GM19372 (cell line): ENCODE results near the gene VAV2.
"Not testable (repeated sequence)": the region's sequence is repeated elsewhere in the genome, so short reads cannot be mapped to it uniquely, and the experiment has no call there.

Experiments
- ATAC-seq: cut with Tn5 transposase; IDR thresholded peaks from one replicate; pipeline ENCODE4 v1.9.1; 2021; ENCODE audit warnings: mild to moderate bottlenecking, low read depth, moderate library complexity; ENCODE audit not compliant: unreplicated experiment

Gene VAV2

GRCh38 chr9:133779081-133779480 is 213.0 kb downstream of the VAV2 start:
- ATAC-seq, result no peak

DNA sequence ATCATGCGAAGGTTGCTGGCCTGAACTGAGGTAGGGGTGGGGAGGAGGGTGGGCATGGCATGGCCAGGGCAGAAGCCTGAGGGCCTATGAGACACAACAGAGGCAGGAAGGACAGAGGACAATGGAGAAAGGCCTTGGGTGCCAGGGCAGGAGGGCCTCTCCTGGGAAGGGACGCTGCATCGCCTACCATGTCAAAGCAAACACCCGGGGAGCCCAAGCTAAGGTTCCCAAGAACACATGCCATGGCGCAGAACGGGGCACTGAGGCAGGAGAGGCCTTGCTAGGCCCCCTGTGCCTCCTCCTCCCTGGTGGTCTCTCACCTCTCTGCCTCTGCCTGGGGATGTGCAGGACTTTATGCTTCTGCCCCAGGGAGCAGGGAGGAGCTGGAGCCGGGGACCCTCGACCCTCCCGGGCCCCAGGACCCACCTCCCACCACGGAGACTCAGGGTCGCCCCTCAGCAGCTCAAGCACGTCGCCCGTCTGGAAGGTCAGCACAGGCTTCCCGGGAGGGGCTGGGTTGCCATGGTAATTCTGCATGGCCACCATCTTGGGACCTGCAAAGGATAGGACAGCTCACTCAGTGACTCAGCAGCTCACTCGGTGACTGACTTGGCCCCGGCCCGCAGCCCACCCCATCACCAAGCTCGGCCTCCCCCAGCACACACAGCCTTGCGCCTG is 213.6 kb downstream of the VAV2 start:
- ATAC-seq, result no peak

DNA sequence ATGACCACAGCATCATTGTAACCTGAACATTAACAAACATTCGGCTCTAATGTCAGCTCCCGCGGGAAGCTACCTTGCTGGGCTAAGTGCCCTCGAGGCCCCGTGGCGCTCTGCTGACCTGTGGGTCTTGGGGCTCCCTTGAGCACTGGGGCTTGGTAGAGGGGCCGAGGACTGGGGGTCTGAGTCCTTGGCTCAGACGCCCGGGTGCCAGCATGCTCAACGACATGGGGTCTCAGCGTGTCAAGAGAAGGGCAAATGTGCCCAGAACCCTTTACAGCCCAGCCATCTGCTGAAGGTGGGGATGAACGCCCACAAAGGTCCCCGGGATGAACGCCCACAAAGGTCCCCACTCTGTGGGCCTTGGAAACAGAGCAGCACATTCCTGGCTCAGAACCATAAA is 214.3 kb downstream of the VAV2 start:
- ATAC-seq, result no peak

DNA sequence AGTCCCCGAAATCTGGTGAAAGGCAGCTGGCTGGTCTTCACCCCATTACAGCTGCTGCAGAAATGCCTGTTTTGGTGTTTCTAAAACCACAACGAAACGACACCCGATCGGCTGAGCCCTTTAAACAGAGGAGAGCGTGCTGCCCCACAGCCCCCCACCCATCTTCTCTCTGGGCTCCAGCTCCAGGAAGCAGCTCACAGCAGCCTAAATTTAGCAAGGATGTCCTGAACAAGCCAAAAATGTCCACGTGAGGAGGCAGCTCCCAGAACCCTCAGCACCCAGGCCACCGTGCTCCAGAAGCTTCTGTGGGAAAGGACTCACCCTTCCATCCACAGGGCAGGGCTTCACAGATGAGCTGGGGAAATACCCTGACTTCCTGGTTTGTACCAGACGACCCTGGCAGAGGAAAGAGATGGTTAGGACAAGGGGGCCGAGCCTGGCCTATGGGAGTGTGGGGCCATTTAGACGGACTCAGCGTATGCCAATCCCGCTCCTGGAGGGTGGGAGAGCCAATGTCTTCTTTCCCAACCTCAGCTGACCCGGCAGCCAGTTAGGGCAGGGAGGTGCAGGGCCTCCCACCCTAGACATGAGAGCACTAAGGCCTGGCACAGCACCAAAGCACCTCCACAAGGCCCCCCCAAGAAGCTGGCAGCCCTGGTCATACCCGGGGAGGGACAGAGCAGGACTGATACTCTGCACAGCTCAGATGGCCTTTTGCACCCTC is 214.9 kb downstream of the VAV2 start:
- no peak for ATAC-seq

GRCh38 chr9:133775951-133776905 is 215.9 kb downstream of the VAV2 start:
- no peak for ATAC-seq

- ATAC-seq, result no peak
These were observed 216.8 kb downstream of the VAV2 start for GRCh38 chr9:133775291-133775690.

- no peak for ATAC-seq
These were observed 217.3 kb downstream of the VAV2 start for GRCh38 chr9:133774799-133775198.

DNA sequence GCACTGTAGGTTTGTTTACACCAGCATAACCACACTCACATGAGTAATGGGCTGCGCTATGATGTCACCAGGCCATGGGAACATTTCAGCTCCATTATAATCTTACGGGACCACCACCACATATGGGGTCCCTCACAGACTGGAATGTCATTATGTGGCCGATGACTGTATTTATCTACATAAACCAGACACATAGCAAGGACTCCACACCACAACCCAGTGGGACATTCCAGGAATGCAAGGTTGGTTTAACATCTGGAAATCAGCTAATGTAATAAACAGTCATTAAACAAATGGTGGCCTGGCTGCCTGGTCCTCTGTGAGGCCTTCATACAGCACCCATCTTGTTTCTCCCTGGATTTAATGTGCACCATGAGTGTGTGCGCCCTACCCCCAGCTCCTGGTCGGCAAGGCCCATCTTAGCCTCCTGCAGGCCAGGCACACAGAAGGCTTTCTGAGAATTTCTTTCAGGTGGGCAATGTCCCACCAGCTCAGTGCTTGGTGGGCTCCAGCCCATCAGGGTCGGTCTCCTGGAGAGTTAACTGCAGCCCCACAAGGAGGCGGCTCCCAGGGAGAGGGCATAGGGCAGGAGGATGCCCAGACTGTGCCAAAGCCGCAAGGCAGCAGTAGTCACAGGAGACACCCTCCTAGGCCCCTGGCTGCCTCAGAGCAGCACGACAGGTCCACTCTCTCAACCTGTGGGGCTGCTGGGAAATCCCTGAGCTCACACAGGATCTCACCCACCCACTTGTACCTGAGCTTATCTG is 218.1 kb downstream of the VAV2 start:
- ATAC-seq, result no peak

- no peak for ATAC-seq
These were observed 219.5 kb downstream of the VAV2 start for GRCh38 chr9:133772581-133772980.

DNA sequence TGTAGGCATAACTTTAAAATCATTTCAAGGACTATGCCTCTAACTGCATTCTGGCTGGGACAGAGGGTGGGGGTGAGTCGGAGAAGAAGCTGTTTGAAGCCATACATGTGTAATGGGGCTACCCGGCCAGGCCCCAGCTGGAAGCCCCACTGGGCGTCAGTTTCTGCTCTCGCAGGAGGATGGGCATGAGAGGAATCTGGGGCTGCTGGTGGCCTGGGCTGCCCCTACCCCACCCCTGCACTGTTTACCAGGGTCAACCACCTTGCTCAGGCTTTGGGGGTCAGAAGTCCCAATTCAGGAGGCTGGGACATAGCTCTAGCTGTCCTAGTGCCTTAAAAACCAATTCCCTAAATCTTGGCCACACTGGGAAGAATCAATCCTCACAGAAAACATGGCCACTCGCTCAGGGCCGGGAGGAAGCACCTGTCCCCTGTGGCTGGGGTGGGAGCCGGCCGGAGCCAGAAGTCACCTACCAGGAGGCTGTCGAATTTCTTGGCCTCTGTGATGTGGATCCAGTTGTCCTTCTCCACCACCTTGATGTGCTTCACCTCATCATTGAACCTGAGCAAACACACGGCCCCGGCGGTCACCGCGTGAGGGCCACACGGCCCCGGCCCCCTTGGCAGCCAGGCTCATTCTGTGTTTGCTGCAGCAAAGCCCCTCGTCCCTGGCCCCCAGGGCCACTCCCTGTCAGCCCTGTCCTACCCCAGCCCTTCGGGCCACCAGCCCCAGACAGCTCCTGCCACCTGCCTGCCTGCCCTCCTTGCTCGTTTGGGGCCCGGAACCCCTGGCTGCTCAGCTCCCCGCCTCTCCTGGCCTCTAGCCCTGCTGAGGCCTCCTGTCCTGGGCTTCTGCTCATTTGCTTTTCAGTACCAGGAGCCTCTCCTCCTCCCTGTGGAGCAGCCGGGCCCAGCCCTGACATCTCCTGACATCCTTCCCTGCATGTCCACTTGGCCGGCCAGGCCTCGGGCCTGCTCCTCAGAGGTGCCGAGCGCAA is 220.3 kb downstream of the VAV2 start:
- ATAC-seq, result no peak

DNA sequence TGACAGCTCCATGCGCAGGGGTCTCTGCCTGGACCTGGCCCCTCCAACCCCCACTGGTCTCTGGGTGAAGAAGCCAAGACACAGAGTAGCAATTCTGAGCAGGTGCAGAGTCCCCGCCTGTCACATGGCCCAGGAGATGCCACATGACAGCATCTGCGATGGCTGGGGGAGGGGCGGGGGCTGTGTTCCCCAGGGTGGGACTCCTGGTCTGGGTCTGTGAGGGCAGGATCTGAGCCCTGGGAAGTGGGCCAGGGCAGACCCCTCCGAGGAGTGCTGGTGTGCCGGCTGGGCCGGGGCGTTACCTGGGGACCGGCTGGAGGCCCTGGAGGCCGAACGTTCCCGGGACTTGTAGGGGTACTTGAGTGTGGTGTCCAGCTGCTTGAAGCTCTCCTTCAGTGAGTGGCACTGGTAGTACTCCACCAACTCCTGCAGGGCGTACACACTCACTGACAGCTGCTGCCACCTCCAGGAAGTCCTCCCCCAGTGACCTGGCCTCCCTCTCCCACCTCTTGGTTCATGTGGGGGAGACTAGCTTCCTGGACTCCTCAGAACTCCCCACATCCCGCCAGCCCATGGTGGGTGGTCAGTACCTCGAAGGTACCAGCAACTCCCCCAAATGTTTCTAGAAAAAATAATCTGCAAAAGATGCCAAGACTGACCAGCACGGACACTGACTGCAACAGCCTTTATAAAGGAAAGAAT is 221.9 kb downstream of the VAV2 start:
- no peak for ATAC-seq

DNA sequence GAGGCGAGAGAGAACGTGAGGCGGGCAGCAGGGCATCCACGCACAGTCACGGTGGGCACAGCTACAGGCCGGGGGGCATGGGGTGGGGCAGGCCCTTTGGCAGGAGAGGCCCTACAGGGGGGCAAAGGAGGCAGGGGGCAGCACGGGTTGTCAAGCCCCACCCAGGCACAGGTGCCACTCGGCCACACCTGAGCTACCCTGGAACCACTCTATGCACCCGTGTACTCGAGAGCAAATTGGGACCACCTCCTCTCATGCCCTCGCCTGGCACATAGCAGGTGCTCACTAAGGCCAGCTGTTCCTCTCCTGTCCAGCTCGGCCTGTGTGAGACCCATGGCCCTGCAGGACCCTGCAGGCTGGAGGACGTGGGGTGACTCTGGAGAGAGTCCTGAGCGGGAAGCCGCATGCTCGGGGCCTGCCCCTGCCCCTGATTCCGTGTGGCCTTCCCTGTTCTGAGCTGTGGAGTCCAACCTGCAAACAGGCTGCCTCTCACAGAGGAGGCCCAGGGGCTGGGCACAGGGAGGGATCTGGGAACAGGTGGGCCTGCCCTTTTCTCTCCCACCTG is 222.5 kb downstream of the VAV2 start:
- no peak for ATAC-seq

DNA sequence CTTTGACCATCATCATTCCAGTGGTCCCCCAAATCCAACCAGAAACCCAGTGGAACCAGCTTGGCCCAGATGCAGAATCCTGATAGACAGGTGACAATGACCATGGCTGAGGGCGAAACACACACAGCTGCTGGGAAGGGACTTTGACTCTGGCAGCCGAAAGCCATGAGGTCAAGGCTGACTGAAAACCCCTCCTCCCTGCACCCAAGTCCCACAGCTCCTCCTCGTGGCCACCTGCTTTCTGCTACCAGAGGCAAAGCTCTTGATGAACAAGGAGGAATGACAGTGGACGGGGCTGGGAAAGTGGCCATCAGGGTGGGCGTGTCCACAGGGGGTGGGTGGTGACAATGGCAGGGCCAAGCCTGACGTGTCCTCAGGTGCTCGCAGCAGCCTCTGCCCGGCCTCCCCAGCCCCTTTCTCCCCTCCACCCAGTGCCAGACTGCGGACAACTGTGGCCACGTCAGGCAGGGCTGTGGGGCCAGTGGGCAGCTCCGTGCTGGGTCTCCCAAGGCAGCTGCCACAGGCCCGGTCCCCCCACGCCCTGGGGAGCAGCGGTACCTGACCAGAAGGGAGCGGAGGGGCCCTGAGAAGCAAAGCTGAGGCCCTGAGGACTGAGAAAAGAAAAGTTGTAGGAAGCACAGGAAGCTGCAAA is 223.1 kb downstream of the VAV2 start:
- ATAC-seq, result no peak

GRCh38 chr9:133768371-133768858 is 223.7 kb downstream of the VAV2 start:
- ATAC-seq, result no peak

GRCh38 chr9:133767625-133768024 is 224.5 kb downstream of the VAV2 start:
- ATAC-seq, result no peak

GRCh38 chr9:133767008-133767407 is 225.1 kb downstream of the VAV2 start:
- no peak for ATAC-seq

- not testable (repeated sequence) for ATAC-seq
These were observed 225.9 kb downstream of the VAV2 start for GRCh38 chr9:133766234-133766633.
